Measurements from ENCODE around the gene HERC6. TPM values are rescaled to one million over a fixed set of nuclear protein-coding genes. Genes with fewer than 3 reads are reported as not detected.

HERC6 gene
- total and polyA plus RNA-seq, 2 of the 8 experiments (the other 6 are each of a cell fraction or from before 2014, with no cell fraction given) = 3.7 to 3.8 TPM

GRCh38 chr4:88360256-88360655 lies 18.4 kb upstream of the HERC6 start (continued):
- no peak for TF ChIP-seq PHF8 (conservative IDR thresholded peaks at IDR 0.05; ENCODE audit: low read depth, low read length)
- no peak for TF ChIP-seq SUZ12 (IDR thresholded peaks at IDR 0.05; ENCODE audit: low read length)
- TF ChIP-seq TAF1 (IDR thresholded peaks at IDR 0.05; ENCODE audit: low read depth, low read length) = no peak
- TF ChIP-seq NANOG (IDR thresholded peaks at IDR 0.05; ENCODE audit: insufficient read depth, low read depth, low read length, poor library complexity, severe bottlenecking) = no peak
- no peak for TF ChIP-seq CBX8 (IDR thresholded peaks at IDR 0.05; ENCODE audit: borderline replicate concordance, low read depth, low read length)
- TF ChIP-seq YY1 (IDR thresholded peaks at IDR 0.05; ENCODE audit: low read depth, low read length) = no peak

Data from H1 (cell line).